Activated CD4-positive, alpha-beta T cell treated with anti-CD3 and anti-CD28 coated beads for 24 hours (primary cell): ENCODE measurements around the gene DKKL1.

ENCODE experiments used
- DNase-seq, 2 donors: peaks; one replicate each; pipeline ENCODE4 v3.0.0-alpha.2; 2020; ENCODE audit warnings: low read depth in 2 of 2

Gene DKKL1

DNA sequence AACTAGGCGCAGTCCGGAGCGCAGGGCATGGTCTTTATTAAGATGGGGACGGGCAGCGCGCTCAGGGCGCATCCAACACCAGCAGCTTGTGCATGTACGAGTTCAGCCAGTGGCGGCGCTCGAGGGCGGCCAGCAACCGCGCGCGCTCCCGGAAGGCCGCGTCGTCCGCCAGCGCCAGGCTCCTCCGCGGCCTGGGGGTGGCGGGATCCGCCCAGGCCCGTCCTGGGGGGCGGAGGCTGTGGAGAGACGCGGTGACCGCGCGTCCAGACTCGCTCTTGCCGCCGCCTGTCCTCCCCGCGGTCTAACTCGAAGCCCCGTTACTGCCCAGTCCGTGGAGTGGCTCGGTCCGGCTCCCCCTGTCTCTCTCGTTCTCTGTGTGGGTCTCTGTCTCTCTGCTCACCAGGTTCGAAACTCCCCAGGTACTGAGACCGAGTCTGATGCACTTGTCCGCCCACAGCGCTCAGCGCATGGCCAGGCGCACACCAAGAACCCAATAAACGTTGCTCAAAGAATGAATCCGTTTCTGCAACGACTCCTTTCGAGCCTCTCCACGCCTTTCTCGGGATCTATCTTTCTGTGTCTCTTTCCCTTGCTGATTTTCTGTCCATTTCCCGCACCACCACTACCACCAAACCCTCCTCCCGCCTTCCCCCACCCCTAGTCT, 58.9 kb downstream of the DKKL1 start:
- no peak for DNase-seq

DNA sequence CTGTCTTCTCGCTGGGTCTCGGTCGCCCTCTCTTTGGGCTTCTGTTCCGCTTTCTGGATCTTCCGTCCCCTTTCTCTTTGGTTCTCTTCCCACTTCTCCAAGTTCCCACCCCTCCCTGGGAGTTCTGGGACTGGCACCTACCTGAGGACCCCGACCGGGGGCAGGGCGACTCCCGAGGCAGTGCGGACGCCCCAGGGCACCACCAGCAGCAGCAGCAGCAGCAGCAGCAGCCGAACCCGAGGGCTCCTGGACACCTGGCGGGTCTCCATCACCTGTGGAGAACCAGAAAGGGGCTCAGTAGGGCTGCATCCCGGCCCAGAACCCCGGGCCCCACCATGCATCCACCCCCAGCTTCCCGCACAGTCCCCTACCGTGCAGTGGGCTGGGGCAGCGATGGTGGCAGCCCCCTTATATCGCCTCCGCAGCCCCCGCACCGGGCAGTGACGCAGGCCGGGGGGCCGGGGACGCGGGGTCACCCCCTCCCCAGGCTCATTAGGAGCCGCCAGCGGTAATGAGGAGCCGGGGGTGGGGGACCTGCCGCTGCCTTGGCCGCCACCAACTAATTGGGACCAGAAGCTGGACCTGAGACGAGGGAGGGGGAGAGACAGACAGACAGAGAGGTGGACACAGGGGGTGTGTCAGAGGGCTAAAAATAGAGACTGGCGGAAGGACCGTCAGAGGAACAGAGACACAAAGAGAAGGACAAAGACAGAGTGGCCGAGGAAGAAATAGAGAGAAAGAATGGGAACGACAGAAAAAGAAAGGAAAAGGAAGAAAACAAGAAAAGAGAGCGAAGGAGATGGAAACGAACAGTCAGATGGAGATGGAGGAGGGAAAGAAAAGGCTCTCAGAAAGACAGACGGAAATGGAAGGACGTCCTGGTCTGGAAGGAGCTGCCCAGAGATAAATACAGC, 59.7 kb downstream of the DKKL1 start, which contains the start of gene PTH2:
TSS of gene PTH2 (minus strand) at position 371 of the 914 bp plus-strand sequence. CDS start at position 269, 102 bp downstream.
- DNase-seq, result no peak

DNA sequence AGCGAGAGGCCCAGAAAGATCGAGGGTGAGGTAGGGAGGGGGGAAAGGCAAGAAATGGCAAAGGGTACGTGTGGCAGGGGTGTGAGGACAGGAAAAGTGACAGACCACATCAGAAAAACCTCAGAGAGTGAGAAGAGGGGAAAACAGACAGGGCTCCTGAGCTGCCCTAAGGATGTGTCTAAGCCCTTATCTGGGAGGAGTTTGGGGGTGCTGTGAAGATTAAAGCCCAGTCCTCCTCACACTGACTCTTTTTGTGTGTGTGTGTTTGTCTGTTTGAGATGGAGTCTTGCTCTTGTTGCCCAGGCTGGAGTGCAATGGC, 60.3 kb downstream of the DKKL1 start:
- no peak for DNase-seq
